ENCODE data around the gene RIN3. TPM values are rescaled to one million over a fixed set of nuclear protein-coding genes. Genes with fewer than 3 reads are reported as not detected.
A peak's percentile ranks its signal among the peaks of the same experiment; 100 is the strongest.

The RIN3 gene
- total RNA-seq, 2 experiments from 2014 or later, result 52.6 to 56.8 TPM

GRCh38 chr14:92684801-92685560 is 171.4 kb downstream of the RIN3 start:
- H3K27me3 Mint-ChIP-seq, result no peaks in the 10 kb centered on the region

GRCh38 chr14:92685784-92686355 is 172.3 kb downstream of the RIN3 start:
- H3K4me1 Mint-ChIP-seq, result peaks cover 10% of the 10 kb centered on the region
- no peak overlapping the region for H3K27ac Mint-ChIP-seq
- DNase-seq, result no peak
- H3K9me3 Mint-ChIP-seq, result no peaks in the 10 kb centered on the region
- H3K4me3 Mint-ChIP-seq, result no peak overlapping the region
- peaks cover 35% of the 10 kb centered on the region for H3K36me3 Mint-ChIP-seq (ENCODE audit: low read depth)
- no peaks in the 10 kb centered on the region for H3K27me3 Mint-ChIP-seq
- ChIA-PET CTCF (interaction anchor here (0.9 to 2.0 kb wide), 3 partner anchors 28 to 99 kb away, joined by 3 to 5 read pairs (median 4); no protein-coding TSS in a partner anchor), POLR2A (no interaction called here)

More at GRCh38 chr14:92684801-92685560, 171.4 kb downstream of the RIN3 start:
- CTCF ChIA-PET, result no interaction called here
- no peak overlapping the region for H3K27ac Mint-ChIP-seq
- POLR2A ChIA-PET, result no interaction called here
- no peaks in the 10 kb centered on the region for H3K9me3 Mint-ChIP-seq
- peaks cover 39% of the 10 kb centered on the region for H3K36me3 Mint-ChIP-seq (ENCODE audit: low read depth)
- peaks cover 14% of the 10 kb centered on the region for H3K4me1 Mint-ChIP-seq
- no peak overlapping the region for H3K4me3 Mint-ChIP-seq
- DNase-seq, result no peak

- peaks cover 4% of the 10 kb centered on the region for H3K4me1 Mint-ChIP-seq
- peaks cover 29% of the 10 kb centered on the region for H3K36me3 Mint-ChIP-seq (ENCODE audit: low read depth)
- no peak for DNase-seq
- ChIA-PET CTCF (interaction anchor here (0.8 to 2.0 kb wide), 5 partner anchors 17 to 100 kb away, joined by 3 to 5 read pairs (median 4); no protein-coding TSS in a partner anchor), POLR2A (no interaction called here)
- no peaks in the 10 kb centered on the region for H3K27me3 Mint-ChIP-seq
- no peak overlapping the region for H3K4me3 Mint-ChIP-seq
- H3K27ac Mint-ChIP-seq, result no peak overlapping the region
- H3K9me3 Mint-ChIP-seq, result no peaks in the 10 kb centered on the region
Observed at GRCh38 chr14:92686411-92686899, 172.9 kb downstream of the RIN3 start.

GRCh38 chr14:92686900-92687427 is 173.4 kb downstream of the RIN3 start:
- CTCF ChIA-PET, result interaction anchor here (0.5 to 2.0 kb wide), 6 partner anchors 16 to 100 kb away, joined by 3 to 5 read pairs (median 4); no protein-coding TSS in a partner anchor
- peak; percentile 60 for DNase-seq
- Mint-ChIP-seq H3K27ac (no peak overlapping the region), H3K4me3 (no peak overlapping the region), H3K36me3 (ENCODE audit: low read depth) (peaks cover 28% of the 10 kb centered on the region), H3K27me3 (no peaks in the 10 kb centered on the region), H3K9me3 (no peaks in the 10 kb centered on the region), H3K4me1 (peaks cover 2% of the 10 kb centered on the region)
- POLR2A ChIA-PET, result no interaction called here

- Mint-ChIP-seq H3K27me3 (no peaks in the 10 kb centered on the region), H3K4me3 (no peak overlapping the region), H3K27ac (no peak overlapping the region), H3K36me3 (ENCODE audit: low read depth) (peaks cover 19% of the 10 kb centered on the region), H3K4me1 (peaks cover 5% of the 10 kb centered on the region), H3K9me3 (no peaks in the 10 kb centered on the region)
- ChIA-PET CTCF (no interaction called here), POLR2A (no interaction called here)
- DNase-seq, result no peak
Observed at GRCh38 chr14:92687681-92688433, 174.3 kb downstream of the RIN3 start.

- Mint-ChIP-seq H3K27ac (no peak overlapping the region), H3K4me1 (peaks cover 5% of the 10 kb centered on the region), H3K27me3 (no peaks in the 10 kb centered on the region), H3K4me3 (no peak overlapping the region), H3K9me3 (no peaks in the 10 kb centered on the region), H3K36me3 (ENCODE audit: low read depth) (peaks cover 16% of the 10 kb centered on the region)
- POLR2A ChIA-PET, result no interaction called here
- DNase-seq, result no peak
- CTCF ChIA-PET, result interaction anchor here (0.5 to 1.7 kb wide), 2 partner anchors 37 to 88 kb away, joined by 4 to 5 read pairs; no protein-coding TSS in a partner anchor
Observed at GRCh38 chr14:92688434-92689375, 175.1 kb downstream of the RIN3 start.

- H3K9me3 Mint-ChIP-seq, result no peaks in the 10 kb centered on the region
- CTCF ChIA-PET, result interaction anchor here (0.8 to 1.7 kb wide), 9 partner anchors 13 to 551 kb away, joined by 3 to 5 read pairs (median 3); partner anchors contain the start of gene LGMN
- peaks cover 5% of the 10 kb centered on the region for H3K4me1 Mint-ChIP-seq
- no peak for DNase-seq
- peaks cover 2% of the 10 kb centered on the region for H3K27me3 Mint-ChIP-seq
- POLR2A ChIA-PET, result no interaction called here
- no peak overlapping the region for H3K4me3 Mint-ChIP-seq
- H3K27ac Mint-ChIP-seq, result no peak overlapping the region
- peaks cover 16% of the 10 kb centered on the region for H3K36me3 Mint-ChIP-seq (ENCODE audit: low read depth)
Observed at GRCh38 chr14:92690171-92691011, 176.8 kb downstream of the RIN3 start.

GRCh38 chr14:92692822-92693226 is 179.2 kb downstream of the RIN3 start:
- CTCF ChIA-PET, result no interaction called here
- H3K27me3 Mint-ChIP-seq, result peaks cover 6% of the 10 kb centered on the region
- H3K27ac Mint-ChIP-seq, result no peak overlapping the region
- H3K9me3 Mint-ChIP-seq, result no peaks in the 10 kb centered on the region
- H3K4me3 Mint-ChIP-seq, result no peak overlapping the region
- no peak for DNase-seq
- POLR2A ChIA-PET, result no interaction called here
- H3K36me3 Mint-ChIP-seq (ENCODE audit: low read depth), result peaks cover 3% of the 10 kb centered on the region
- peaks cover 5% of the 10 kb centered on the region for H3K4me1 Mint-ChIP-seq

- Mint-ChIP-seq H3K4me3 (no peak overlapping the region), H3K36me3 (ENCODE audit: low read depth) (no peaks in the 10 kb centered on the region), H3K9me3 (no peaks in the 10 kb centered on the region), H3K27me3 (peaks cover 9% of the 10 kb centered on the region), H3K4me1 (peaks cover 5% of the 10 kb centered on the region), H3K27ac (no peak overlapping the region)
- CTCF ChIA-PET, result no interaction called here
- DNase-seq, result no peak
- POLR2A ChIA-PET, result no interaction called here
Observed at GRCh38 chr14:92693998-92694795, 180.6 kb downstream of the RIN3 start.

- Mint-ChIP-seq H3K9me3 (no peaks in the 10 kb centered on the region), H3K27ac (no peak overlapping the region), H3K36me3 (ENCODE audit: low read depth) (no peaks in the 10 kb centered on the region), H3K4me3 (no peak overlapping the region), H3K4me1 (peaks cover 5% of the 10 kb centered on the region), H3K27me3 (peaks cover 9% of the 10 kb centered on the region)
- CTCF ChIA-PET, result no interaction called here
- DNase-seq, result no peak
- POLR2A ChIA-PET, result no interaction called here
Observed at GRCh38 chr14:92694807-92695206, 181.2 kb downstream of the RIN3 start.

GRCh38 chr14:92695562-92695961 is 182.0 kb downstream of the RIN3 start:
- Mint-ChIP-seq H3K4me1 (peaks cover 5% of the 10 kb centered on the region), H3K4me3 (no peak overlapping the region), H3K27me3 (peaks cover 9% of the 10 kb centered on the region), H3K27ac (no peak overlapping the region), H3K9me3 (no peaks in the 10 kb centered on the region), H3K36me3 (ENCODE audit: low read depth) (no peaks in the 10 kb centered on the region)
- ChIA-PET CTCF (no interaction called here), POLR2A (no interaction called here)
- DNase-seq, result no peak

Data from activated CD4-positive, alpha-beta T cell treated with anti-CD3 and anti-CD28 coated beads, Interleukin-2, amount 10 ng/mL, durations not matched to agents 7 days and 5 days (primary cell).